ENCODE results near the gene ZNF106. TPM values are rescaled to one million over a fixed set of nuclear protein-coding genes. Genes with fewer than 3 reads are reported as not detected.

ZNF106 gene
- total RNA-seq, 6 experiments from 2014 or later = 17.5 to 24.5 (median 20.0) TPM

- H3K27me3 ChIP-seq = no peaks in the 10 kb centered on the region
- H3K4me1 ChIP-seq = no peaks in the 10 kb centered on the region
- 52% methylated on average over 3 of the region's 3 CpGs for WGBS (ENCODE audit: insufficient coverage, low coverage, low lambda C conversion rate, missing lambda C conversion rate)
- H3K36me3 ChIP-seq = peaks cover 0 to 14% (median 2%) of the 10 kb centered on the region in 4 donors
- intact Hi-C loops (cut with DNase I) = no loop called here
- no peak overlapping the region for H3K27ac ChIP-seq
- DNase-seq (no peak), ATAC-seq (no peak)
- TF ChIP-seq POLR2A (IDR thresholded peaks at IDR 0.05) (no peak), CTCF (IDR thresholded peaks at IDR 0.05) (no peak)
- no peak overlapping the region for H3K4me3 ChIP-seq
- no peaks in the 10 kb centered on the region for H3K9me3 ChIP-seq
Observed at GRCh38 chr15:42471002-42471401, 19.9 kb downstream of the ZNF106 start.

- intact Hi-C loops (cut with DNase I) = no loop called here
- H3K27ac ChIP-seq = no peak overlapping the region
- no peak for ATAC-seq
- H3K4me3 ChIP-seq = no peak overlapping the region
- WGBS (ENCODE audit: insufficient coverage, low coverage, low lambda C conversion rate, missing lambda C conversion rate) = 90% methylated on average over 8 of the region's 8 CpGs
- peaks cover 0 to 25% (median 4%) of the 10 kb centered on the region in 4 donors for H3K36me3 ChIP-seq
- no peak for DNase-seq
- no peaks in the 10 kb centered on the region for H3K4me1 ChIP-seq
- H3K27me3 ChIP-seq = no peaks in the 10 kb centered on the region
- TF ChIP-seq POLR2A (IDR thresholded peaks at IDR 0.05) (no peak), CTCF (IDR thresholded peaks at IDR 0.05) (no peak)
- no peaks in the 10 kb centered on the region for H3K9me3 ChIP-seq
Observed at GRCh38 chr15:42465520-42466259, 25.3 kb downstream of the ZNF106 start.

GRCh38 chr15:42461261-42461660, 29.7 kb downstream of the ZNF106 start:
- intact Hi-C loops (cut with DNase I) = no loop called here
- H3K4me3 ChIP-seq = no peak overlapping the region
- no peaks in the 10 kb centered on the region for H3K4me1 ChIP-seq
- H3K36me3 ChIP-seq = peaks cover 0 to 16% (median 1%) of the 10 kb centered on the region in 4 donors
- DNase-seq (no peak), ATAC-seq (no peak)
- no peaks in the 10 kb centered on the region for H3K9me3 ChIP-seq
- no peak for TF ChIP-seq CTCF (IDR thresholded peaks at IDR 0.05)
- no peak for TF ChIP-seq POLR2A (IDR thresholded peaks at IDR 0.05)
- no peaks in the 10 kb centered on the region for H3K27me3 ChIP-seq
- 67% methylated on average over 3 of the region's 3 CpGs for WGBS (ENCODE audit: insufficient coverage, low coverage, low lambda C conversion rate, missing lambda C conversion rate)
- no peak overlapping the region for H3K27ac ChIP-seq

- DNase-seq = peak in 1 of 3 donors; percentile 55
- peak; percentile 64 to 86 (median 76) for ATAC-seq
- WGBS (ENCODE audit: insufficient coverage, low coverage, low lambda C conversion rate, missing lambda C conversion rate) = 73% methylated on average over 8 of the region's 8 CpGs
- intact Hi-C loops (cut with DNase I) = no loop called here
- H3K36me3 ChIP-seq = peaks cover 0 to 5% (median 0%) of the 10 kb centered on the region in 4 donors
- no peaks in the 10 kb centered on the region for H3K4me1 ChIP-seq
- no peaks in the 10 kb centered on the region for H3K27me3 ChIP-seq
- peak overlapping the region; percentile 24 to 41 (median 39) for H3K27ac ChIP-seq
- TF ChIP-seq CTCF (IDR thresholded peaks at IDR 0.05) (no peak), POLR2A (IDR thresholded peaks at IDR 0.05) (no peak)
- no peak overlapping the region for H3K4me3 ChIP-seq
- H3K9me3 ChIP-seq = no peaks in the 10 kb centered on the region
Observed at GRCh38 chr15:42457445-42458442, 33.2 kb downstream of the ZNF106 start.

Data from right lobe of liver (tissue), 6 donors.